Adrenal gland (tissue), 5 donors: ENCODE results near the gene CFAP141.

ENCODE experiments used
- POLR2A ChIP-seq, 2 donors: fragments of 450-650 bp; IDR thresholded peaks; one replicate each; pipeline ENCODE4 v1.6.1; 2017; ENCODE audit warnings: antibody characterized with exemption in 2 of 2, mild to moderate bottlenecking in 2 of 2, moderate library complexity in 1 of 2
- TF ChIP-seq, protein P1 (sequence below), 6 experiments: fragments of 450-650 bp in 4 of 6; fragments of 200-600 bp in 2 of 6; sonication (generic) in 1 of 6; IDR thresholded peaks; 1 replicate in 5 of 6; 2 replicates in 1 of 6; pipeline versions ENCODE4 v1.5.1 to v1.8.0; 2016 to 2021; ENCODE audit warnings: antibody characterized with exemption in 6 of 6, mild to moderate bottlenecking in 2 of 6, moderate library complexity in 1 of 6
- donor health status: DM: no; HTN: no; CAD: no.

GRCh38 chr1:154236855-154237254 lies 30.7 kb upstream of the CFAP141 start:
- TF ChIP-seq, protein P1, sequence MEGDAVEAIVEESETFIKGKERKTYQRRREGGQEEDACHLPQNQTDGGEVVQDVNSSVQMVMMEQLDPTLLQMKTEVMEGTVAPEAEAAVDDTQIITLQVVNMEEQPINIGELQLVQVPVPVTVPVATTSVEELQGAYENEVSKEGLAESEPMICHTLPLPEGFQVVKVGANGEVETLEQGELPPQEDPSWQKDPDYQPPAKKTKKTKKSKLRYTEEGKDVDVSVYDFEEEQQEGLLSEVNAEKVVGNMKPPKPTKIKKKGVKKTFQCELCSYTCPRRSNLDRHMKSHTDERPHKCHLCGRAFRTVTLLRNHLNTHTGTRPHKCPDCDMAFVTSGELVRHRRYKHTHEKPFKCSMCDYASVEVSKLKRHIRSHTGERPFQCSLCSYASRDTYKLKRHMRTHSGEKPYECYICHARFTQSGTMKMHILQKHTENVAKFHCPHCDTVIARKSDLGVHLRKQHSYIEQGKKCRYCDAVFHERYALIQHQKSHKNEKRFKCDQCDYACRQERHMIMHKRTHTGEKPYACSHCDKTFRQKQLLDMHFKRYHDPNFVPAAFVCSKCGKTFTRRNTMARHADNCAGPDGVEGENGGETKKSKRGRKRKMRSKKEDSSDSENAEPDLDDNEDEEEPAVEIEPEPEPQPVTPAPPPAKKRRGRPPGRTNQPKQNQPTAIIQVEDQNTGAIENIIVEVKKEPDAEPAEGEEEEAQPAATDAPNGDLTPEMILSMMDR (IDR thresholded peaks at IDR 0.05): no peak
- TF ChIP-seq POLR2A (IDR thresholded peaks at IDR 0.05): no peak
